Progenitor cell of endocrine pancreas (in vitro differentiated cells): ENCODE data around the gene EIF2AK3. TPM values are rescaled to one million over a fixed set of nuclear protein-coding genes. Genes with fewer than 3 reads are reported as not detected.

Source experiments
- DNase-seq: peaks from one replicate; pipeline ENCODE4 v3.0.0; 2021; ENCODE audit warnings: low spot score; ENCODE audit not compliant: unreplicated experiment
- H3K27ac Mint-ChIP-seq: 2 replicates; pipeline ENCODE4 v1.8.0; 2021; ENCODE audit warnings: mild to moderate bottlenecking, moderate library complexity, mixed read lengths
- H3K27me3 Mint-ChIP-seq: 2 replicates; pipeline ENCODE4 v1.8.0; 2021; ENCODE audit warnings: mixed read lengths
- H3K36me3 Mint-ChIP-seq: 2 replicates; pipeline ENCODE4 v1.8.0; 2022; ENCODE audit warnings: mixed read lengths; ENCODE audit not compliant: insufficient read depth
- H3K4me1 Mint-ChIP-seq: 2 replicates; pipeline ENCODE4 v1.8.0; 2021; ENCODE audit warnings: low read depth, mixed read lengths
- H3K4me3 Mint-ChIP-seq: 2 replicates; pipeline ENCODE4 v1.8.0; 2021; ENCODE audit warnings: low read depth, mild to moderate bottlenecking, moderate library complexity, mixed read lengths
- H3K9me3 Mint-ChIP-seq: 2 replicates; pipeline ENCODE4 v1.8.0; 2021; ENCODE audit warnings: low read depth, mixed read lengths
- total RNA-seq: library from RNA; stranded (reverse); gene quantifications from 2 replicates; pipeline ENCODE4 v1.2.1, GENCODE V29; 2021
- TF ChIP-seq, protein P1 (sequence below): fragments of 200-600 bp; sonication (generic); IDR thresholded peaks from one replicate; pipeline ENCODE4 v1.5.0; 2021; ENCODE audit warnings: antibody characterized with exemption, mild to moderate bottlenecking; ENCODE audit not compliant: unreplicated experiment

The EIF2AK3 gene
- total RNA-seq, 1 donor from 2014 or later = 20.5 TPM

DNA sequence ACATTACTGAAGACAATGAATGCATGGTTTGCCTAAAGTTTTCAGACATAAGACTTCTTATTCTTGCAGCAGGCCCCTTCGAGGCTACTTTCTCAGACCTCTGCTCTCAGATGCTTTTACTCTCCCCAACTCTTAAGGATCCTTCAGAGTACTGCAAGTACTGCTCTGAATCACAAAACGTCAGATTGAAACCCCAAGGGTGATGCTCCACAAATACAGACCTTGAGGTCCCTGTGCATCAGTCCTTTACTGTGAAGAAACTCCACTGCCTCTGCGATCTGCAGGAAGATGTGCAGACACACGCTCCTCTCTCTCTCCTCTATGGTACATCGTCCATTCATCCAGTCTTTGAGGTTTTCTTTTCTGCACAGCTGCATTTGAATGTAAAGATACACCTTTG, 52.8 kb downstream of the EIF2AK3 start:
- TF ChIP-seq, protein P1, sequence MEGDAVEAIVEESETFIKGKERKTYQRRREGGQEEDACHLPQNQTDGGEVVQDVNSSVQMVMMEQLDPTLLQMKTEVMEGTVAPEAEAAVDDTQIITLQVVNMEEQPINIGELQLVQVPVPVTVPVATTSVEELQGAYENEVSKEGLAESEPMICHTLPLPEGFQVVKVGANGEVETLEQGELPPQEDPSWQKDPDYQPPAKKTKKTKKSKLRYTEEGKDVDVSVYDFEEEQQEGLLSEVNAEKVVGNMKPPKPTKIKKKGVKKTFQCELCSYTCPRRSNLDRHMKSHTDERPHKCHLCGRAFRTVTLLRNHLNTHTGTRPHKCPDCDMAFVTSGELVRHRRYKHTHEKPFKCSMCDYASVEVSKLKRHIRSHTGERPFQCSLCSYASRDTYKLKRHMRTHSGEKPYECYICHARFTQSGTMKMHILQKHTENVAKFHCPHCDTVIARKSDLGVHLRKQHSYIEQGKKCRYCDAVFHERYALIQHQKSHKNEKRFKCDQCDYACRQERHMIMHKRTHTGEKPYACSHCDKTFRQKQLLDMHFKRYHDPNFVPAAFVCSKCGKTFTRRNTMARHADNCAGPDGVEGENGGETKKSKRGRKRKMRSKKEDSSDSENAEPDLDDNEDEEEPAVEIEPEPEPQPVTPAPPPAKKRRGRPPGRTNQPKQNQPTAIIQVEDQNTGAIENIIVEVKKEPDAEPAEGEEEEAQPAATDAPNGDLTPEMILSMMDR = no peak
- H3K27ac Mint-ChIP-seq = no peak overlapping the region
- no peaks in the 10 kb centered on the region for H3K4me1 Mint-ChIP-seq
- no peaks in the 10 kb centered on the region for H3K9me3 Mint-ChIP-seq
- H3K36me3 Mint-ChIP-seq = peaks cover 23% of the 10 kb centered on the region
- H3K4me3 Mint-ChIP-seq = no peak overlapping the region
- DNase-seq = no peak
- no peaks in the 10 kb centered on the region for H3K27me3 Mint-ChIP-seq

- TF ChIP-seq, protein P1 = no peak
- no peaks in the 10 kb centered on the region for H3K4me1 Mint-ChIP-seq
- H3K4me3 Mint-ChIP-seq = no peak overlapping the region
- no peak overlapping the region for H3K27ac Mint-ChIP-seq
- no peak for DNase-seq
- H3K27me3 Mint-ChIP-seq = no peaks in the 10 kb centered on the region
- H3K36me3 Mint-ChIP-seq = peaks cover 14% of the 10 kb centered on the region
- H3K9me3 Mint-ChIP-seq = no peaks in the 10 kb centered on the region
These were observed 59.1 kb downstream of the EIF2AK3 start for GRCh38 chr2:88568179-88568578.

- H3K9me3 Mint-ChIP-seq = no peaks in the 10 kb centered on the region
- no peaks in the 10 kb centered on the region for H3K4me1 Mint-ChIP-seq
- TF ChIP-seq, protein P1 = no peak
- peak overlapping the region; percentile 68 for H3K27ac Mint-ChIP-seq
- no peak for DNase-seq
- no peak overlapping the region for H3K4me3 Mint-ChIP-seq
- H3K27me3 Mint-ChIP-seq = no peaks in the 10 kb centered on the region
- H3K36me3 Mint-ChIP-seq = peaks cover 13% of the 10 kb centered on the region
These were observed 62.9 kb downstream of the EIF2AK3 start for GRCh38 chr2:88564402-88564801.

DNA sequence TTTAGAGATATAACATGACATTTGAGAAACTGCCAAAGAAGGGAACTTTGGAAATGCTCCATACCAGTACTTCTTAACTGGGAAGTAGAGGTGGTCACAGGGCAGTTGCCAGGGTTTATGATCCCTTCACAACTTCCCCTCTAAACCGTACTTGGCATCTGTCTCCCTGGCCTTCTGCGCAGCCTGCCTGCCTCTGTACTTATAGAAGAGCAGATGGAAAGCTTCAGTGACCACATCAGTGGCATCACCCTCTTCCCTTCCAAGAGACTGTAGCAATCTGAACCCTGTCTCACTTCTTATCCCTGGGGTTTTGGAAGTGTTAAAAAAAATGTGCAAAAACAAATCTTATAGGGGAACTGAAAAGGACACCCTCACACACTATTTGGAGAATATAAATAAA, 64.1 kb downstream of the EIF2AK3 start:
- TF ChIP-seq, protein P1 = no peak
- H3K4me1 Mint-ChIP-seq = no peaks in the 10 kb centered on the region
- no peak for DNase-seq
- no peaks in the 10 kb centered on the region for H3K9me3 Mint-ChIP-seq
- no peak overlapping the region for H3K4me3 Mint-ChIP-seq
- no peak overlapping the region for H3K27ac Mint-ChIP-seq
- H3K27me3 Mint-ChIP-seq = no peaks in the 10 kb centered on the region
- peaks cover 13% of the 10 kb centered on the region for H3K36me3 Mint-ChIP-seq

GRCh38 chr2:88561646-88562388, 65.4 kb downstream of the EIF2AK3 start:
- H3K27ac Mint-ChIP-seq = no peak overlapping the region
- H3K36me3 Mint-ChIP-seq = peaks cover 9% of the 10 kb centered on the region
- DNase-seq = no peak
- TF ChIP-seq, protein P1 = no peak
- H3K4me3 Mint-ChIP-seq = no peak overlapping the region
- H3K27me3 Mint-ChIP-seq = no peaks in the 10 kb centered on the region
- H3K4me1 Mint-ChIP-seq = no peaks in the 10 kb centered on the region
- H3K9me3 Mint-ChIP-seq = no peaks in the 10 kb centered on the region
